ENCODE measurements around the gene PHETA1.

The PHETA1 gene

GRCh38 chr12:111368291-111368787, 556 bp downstream of the PHETA1 start:
- DNase-seq = no peak

- DNase-seq = no peak
Observed at GRCh38 chr12:111367661-111368221, 1.2 kb downstream of the PHETA1 start.

- no peak for DNase-seq
Observed at GRCh38 chr12:111366583-111366982, 2.3 kb downstream of the PHETA1 start.

- no peak for DNase-seq
Observed at GRCh38 chr12:111366075-111366474, 2.8 kb downstream of the PHETA1 start.

- DNase-seq = peak in 1 of 2 experiments; percentile 25
Observed at GRCh38 chr12:111363578-111363977, 5.3 kb downstream of the PHETA1 start.

GRCh38 chr12:111362687-111363475, 6.0 kb downstream of the PHETA1 start:
- DNase-seq = no peak

- DNase-seq = no peak
Observed at GRCh38 chr12:111361717-111362576, 6.9 kb downstream of the PHETA1 start.

GRCh38 chr12:111361073-111361716, 7.7 kb downstream of the PHETA1 start:
- DNase-seq = no peak

- DNase-seq = no peak
Observed at GRCh38 chr12:111360325-111360930, 8.5 kb downstream of the PHETA1 start.

- DNase-seq = no peak
Observed at GRCh38 chr12:111359914-111360276, 9.0 kb downstream of the PHETA1 start.

GRCh38 chr12:111359231-111359913, 9.5 kb downstream of the PHETA1 start:
- DNase-seq = no peak

GRCh38 chr12:111355201-111355925, 13.5 kb downstream of the PHETA1 start:
- no peak for DNase-seq

- no peak for DNase-seq
Observed at GRCh38 chr12:111354511-111354910, 14.4 kb downstream of the PHETA1 start.

- DNase-seq = no peak
Observed at GRCh38 chr12:111353603-111354295, 15.1 kb downstream of the PHETA1 start.

GRCh38 chr12:111353026-111353425, 15.9 kb downstream of the PHETA1 start:
- no peak for DNase-seq

- no peak for DNase-seq
Observed at GRCh38 chr12:111352296-111352993, 16.4 kb downstream of the PHETA1 start.

GRCh38 chr12:111351026-111351425, 17.9 kb downstream of the PHETA1 start:
- no peak for DNase-seq

- no peak for DNase-seq
Observed at GRCh38 chr12:111349748-111350520, 19.0 kb downstream of the PHETA1 start.

GRCh38 chr12:111349101-111349747, 19.7 kb downstream of the PHETA1 start:
- no peak for DNase-seq
